GM18907 (cell line): ENCODE measurements around the gene EYS.

Source experiments
- ATAC-seq: cut with Tn5 transposase; IDR thresholded peaks from one replicate; pipeline ENCODE4 v1.9.1; 2021; ENCODE audit warnings: mild to moderate bottlenecking, moderate library complexity; ENCODE audit not compliant: unreplicated experiment

Gene EYS

DNA sequence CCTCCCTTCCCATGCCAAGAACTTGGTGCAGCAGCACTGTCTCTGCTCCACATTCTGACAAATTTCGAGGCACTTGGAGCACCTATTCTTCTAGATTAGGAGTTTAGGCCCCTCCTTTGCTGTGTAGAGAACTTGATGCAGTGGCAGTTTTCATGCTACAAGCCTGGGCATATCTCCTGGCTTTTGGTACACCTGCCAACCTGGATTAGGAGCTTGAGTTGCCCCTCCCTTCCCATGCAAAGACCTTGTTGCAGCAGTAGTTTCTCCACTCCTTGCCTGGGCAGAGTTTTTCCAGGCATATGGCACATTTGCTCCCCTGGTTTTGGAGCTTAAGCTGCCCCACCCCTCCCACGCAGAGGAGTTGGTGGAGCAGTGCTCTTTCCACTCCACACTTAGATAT lies 956.1 kb downstream of the EYS start:
- ATAC-seq = no peak

DNA sequence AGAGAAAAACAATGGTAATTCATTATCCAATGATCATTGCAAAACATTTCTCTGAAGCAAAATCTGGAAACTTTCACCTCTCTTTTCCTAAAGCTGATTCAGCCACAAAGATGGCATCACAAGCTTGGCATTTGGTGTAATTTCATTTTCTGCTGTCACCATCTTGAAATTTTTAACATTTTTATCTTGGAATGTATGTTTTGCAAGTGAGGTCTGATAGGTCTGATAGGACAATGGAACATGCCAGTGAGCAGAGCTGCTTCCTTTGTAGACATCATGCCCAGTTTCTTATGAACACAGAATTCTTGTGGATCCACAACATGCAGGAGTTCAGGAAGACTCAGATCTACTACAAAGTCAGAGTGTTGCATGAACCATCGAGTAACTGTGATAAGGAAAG lies 969.6 kb downstream of the EYS start:
- no peak for ATAC-seq

DNA sequence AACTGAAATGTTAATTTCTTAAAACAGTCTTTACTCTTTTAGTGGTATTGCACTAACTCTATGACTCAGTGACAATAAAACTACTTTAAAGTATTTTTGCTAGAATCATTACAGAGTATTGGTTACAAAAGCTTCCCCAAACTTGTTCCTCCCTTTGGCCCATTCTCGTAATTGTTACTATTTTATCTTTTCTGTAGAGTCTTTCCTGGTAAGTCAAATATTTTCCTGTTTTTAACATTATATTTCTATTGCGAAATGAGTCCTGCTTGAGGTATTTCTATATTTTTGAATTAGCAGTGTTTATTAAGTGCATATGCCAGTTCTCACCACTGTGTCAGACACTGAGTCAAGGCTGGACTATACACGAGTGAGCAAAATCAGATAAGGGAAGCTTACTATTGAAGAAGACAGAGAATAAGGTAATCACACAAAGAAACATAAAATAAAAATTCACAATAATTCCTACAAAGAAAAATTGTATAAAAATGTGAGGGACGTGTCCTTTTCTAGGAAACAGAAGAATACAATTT lies 970.5 kb downstream of the EYS start:
- no peak for ATAC-seq

DNA sequence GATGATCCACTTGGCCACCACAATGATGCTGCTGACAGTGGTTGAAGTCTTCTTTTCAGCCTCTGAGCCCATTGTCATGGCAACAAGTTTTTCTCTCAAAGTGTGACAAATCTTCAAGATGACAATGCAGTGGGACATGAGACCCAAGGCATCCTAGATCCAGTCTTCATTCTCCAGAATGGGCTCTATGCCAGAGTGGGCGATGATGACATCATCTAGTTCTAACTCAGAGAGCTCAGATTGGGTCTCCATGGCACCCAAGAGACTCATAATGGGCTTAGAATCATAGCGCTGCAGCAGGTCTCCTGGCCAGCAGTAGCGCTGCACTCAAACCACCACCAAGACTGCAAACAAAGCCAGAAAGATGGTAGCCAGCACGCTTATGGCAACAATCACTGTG lies 973.6 kb downstream of the EYS start:
- no peak for ATAC-seq

DNA sequence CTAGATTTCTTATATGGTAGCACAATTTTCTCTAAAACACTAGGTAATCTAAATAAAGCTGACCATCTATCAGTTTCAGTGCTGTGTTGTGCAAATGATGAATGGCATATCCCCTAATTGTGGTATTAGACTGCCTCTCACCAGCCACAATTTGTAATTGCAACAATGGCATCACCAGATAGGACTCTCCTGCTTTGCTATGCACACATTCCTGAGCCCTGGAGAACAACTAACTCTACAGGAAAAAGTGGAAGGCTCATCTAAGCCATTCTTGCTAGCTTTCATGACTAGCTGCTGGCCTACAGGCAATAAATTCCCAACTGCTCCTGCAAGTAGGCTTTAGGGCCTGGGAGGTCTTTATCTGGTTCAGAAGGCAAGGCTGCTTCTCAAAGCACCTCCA lies 974.1 kb downstream of the EYS start:
- ATAC-seq = no peak

DNA sequence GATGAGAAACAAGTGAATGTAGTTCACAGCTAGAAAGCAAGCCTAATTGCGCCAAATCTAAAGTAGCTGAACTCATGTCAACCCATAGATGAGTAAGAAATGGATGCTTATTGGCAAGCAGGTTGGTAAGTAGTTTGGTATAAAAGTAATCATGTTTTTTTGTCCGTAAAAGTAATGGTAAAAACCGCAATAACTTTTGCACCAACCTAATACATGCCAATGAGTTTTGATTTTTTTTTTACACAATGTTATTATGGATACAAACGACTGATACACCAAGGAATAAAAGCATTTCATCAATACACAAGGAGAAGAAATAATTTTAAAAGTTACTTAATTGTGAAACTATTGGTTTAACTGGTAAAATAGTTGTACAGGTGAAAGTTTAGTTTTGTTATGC lies 977.5 kb downstream of the EYS start:
- ATAC-seq = no peak

DNA sequence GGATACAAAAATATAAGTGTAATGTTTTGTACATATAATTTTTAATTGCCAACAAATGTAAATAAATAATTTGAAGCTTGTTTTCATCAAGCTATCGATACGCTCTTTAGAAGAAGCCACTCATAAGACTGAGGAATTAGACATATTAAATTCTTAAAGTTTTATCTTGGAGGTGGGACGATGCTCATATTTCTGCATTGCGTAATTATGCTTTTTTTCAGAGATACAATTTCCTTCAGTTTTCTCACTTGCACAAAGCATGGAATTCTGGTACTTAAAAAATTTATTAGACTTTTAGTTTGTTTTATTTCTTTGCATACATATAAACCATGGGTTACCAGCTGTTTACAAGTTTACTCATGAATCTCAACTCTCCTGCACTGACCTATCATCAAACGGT lies 980.0 kb downstream of the EYS start:
- no peak for ATAC-seq

DNA sequence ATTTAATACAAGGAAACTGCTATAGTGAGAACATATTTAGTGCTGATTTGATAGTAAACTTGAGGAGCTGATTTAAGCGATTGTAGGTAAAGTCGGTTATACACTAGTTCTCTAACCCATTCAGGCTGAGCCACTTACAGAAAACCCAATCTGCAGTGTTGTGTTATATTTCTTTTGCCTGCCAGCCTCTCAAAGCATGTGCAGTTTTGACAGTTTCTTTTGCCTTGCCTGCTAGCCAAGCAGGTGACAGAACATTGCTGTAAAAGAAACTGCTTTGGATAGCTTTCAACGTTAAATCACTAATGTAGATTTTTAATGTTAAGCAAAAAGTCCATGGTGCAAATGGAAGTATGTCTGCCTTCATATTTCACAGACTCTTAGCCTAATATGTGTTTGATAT lies 982.9 kb downstream of the EYS start:
- ATAC-seq = no peak

DNA sequence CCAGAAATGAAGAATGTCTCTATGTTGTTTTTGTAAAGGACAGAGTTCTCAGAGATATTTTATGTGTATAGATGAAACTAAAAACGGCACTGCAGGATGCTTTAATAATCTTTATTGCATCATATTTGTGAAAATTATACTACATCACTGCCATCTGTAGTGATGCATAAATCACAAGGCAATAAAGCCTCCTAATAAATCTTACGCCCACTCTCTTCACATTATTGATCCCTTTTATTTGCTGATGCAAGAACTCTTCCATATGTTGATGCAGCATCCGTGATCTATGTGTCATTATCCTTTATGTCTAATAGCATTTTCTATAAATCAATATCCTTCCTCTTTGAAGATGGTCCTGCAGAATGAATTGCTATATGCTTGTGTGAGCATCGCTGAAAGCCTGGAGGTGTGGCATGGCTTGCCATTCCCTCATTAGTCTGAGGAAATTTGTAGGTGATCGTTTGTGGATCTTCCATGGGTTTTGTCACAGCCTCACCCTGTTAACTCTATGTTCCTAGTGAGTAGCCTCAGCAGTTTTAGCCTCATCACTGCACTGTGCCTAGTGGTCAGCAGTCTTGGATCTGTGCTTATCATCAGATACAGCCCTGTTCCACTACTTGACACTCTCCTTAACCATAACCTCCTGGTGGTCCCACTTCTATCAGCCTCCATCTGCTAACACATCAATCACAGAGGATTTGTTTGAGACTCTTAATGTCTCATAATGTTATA lies 983.5 kb downstream of the EYS start:
- no peak for ATAC-seq

DNA sequence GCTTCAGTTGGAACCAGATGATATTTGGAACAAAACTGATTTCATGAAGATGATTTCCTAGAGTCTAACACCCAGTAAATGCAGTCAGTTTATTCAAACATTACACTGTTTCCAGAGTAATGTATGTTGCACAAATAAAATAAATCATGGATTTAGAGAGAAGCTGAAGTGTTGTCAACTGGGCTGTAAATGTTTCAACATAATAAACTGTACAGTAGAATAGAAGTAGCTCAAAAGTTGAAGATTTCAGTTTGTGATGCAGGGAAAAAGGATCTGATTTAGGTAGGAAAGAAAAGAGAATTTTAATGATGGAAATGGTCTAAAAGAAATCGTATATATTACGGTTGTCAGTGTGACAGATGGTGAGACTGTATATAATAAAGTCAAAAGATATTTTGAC lies 985.2 kb downstream of the EYS start:
- ATAC-seq = no peak

DNA sequence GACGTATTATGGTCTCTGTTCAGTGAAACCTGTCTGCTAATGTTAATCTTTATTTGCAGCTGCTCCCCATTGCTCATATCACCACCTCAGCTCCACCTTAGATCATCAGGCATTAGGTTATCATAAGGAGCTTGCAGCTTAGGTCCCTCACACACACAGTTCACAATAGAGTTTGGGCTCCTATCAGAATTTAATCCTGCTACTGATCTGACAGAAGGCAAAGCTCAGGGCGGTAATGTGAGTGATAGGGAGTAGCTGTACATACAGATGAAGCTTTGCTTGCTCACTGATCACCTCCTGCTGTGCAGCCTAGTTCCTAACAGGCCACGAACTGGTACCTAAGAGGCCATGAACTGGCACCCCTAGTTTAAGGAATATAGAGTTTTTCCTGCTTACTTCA lies 989.7 kb downstream of the EYS start:
- ATAC-seq = no peak

DNA sequence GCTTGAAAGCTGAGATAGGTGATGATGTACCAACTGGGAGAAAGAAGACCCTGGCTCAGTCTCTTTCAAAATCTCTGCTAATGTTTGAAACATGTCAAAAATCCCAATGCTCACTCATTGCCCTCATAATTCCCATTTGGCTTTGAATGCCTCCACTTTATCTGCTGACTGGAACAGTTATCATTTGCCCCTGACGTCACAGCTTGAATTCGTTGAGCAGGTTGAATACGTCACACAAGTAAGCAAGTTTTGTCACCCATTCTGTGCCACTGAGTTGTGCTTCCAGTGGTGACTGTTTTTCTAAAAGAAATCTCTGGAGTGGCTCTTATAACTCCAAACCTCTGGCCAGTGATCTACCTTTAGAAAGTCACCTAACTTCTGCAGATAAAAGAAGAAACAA lies 991.4 kb downstream of the EYS start:
- no peak for ATAC-seq

DNA sequence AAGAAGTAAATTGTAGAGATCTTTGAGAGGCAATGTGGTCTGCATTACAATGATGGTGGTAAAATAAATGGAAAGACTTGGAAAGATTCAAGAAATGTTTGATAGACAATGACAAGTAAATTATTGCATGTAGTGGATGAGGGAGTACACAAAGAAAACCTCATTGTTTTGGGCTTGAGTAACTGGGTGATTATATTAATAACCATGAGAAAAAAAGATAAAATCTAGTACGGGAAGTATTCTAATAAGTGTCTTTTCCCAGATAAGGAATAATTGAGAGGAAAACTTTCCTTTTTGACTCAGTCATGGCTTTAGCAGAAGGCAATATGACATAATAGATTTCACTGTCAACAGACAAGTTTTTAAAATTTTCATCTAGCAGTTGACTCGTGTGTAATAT lies 993.0 kb downstream of the EYS start:
- ATAC-seq = no peak

DNA sequence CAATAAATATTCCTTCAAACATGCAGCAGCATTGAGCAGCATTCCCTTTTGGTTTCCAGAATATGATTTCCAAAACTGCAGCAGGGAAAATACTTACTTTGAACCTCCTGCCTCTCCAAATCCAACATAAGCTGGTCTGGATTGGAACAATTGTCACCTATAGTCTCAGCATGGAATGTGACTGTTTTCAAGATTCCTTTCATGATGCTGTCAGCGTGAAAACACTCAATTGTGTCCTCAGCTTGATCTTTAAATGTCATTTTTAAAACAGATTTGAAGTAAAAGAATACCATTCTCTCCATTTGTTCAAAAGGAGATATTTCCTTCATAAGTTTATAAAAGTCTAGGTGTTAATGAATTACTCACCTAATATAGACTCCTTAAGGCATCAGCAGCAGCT lies 993.9 kb downstream of the EYS start:
- no peak for ATAC-seq

DNA sequence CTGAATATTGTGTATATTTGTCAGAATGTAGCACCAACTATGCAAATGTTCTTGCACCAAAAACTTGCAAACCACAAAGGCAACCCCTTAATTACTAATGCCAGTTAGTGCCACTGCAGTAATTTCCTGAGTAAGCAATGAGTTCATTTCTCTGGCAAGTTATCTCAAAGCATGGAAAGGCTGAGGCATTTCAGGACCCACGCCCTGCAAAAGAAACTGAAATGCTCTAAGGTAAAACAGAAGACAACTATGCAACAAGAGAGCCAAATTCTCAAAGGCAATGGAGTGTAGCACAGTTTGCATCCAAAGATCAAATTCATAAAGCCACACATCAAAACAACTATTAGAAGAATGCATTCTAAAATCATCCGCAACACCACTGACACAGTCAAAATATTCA lies 994.4 kb downstream of the EYS start:
- ATAC-seq = no peak

DNA sequence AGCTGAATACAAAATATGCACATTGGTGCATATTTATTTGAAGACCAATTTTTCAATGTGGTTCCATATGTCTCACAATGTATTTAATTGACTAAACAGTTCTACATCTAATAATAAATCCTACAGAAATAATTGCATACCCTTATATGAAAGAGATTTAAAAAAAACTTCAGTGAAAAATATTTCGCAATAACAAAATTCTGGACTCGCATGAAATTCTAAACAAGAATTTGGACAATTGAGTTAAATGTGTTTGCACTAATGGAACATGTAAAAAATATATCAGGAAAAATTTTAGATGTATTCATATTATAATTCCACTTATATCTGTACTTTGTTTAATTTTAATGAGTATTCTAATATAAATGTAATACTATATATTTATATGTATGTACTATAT lies 1003.1 kb downstream of the EYS start:
- no peak for ATAC-seq

DNA sequence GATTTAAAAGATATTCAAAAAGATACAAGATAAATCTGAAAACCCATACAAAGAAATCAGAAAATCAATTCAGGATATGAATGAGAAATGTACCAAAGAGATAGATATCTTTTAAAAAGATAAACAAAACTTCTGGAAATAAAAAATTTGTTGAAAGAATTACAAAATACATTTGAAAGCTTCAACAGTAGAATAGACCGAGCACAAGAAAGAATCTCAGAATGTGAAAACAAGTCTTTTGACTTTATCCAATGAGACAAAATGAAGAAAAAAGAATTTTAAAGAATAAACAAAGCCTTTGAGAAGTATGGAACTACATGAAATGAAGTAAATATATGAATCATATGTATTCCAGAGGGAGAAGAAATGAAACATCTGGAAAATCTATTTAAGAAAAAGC lies 1011.0 kb downstream of the EYS start:
- ATAC-seq = no peak

DNA sequence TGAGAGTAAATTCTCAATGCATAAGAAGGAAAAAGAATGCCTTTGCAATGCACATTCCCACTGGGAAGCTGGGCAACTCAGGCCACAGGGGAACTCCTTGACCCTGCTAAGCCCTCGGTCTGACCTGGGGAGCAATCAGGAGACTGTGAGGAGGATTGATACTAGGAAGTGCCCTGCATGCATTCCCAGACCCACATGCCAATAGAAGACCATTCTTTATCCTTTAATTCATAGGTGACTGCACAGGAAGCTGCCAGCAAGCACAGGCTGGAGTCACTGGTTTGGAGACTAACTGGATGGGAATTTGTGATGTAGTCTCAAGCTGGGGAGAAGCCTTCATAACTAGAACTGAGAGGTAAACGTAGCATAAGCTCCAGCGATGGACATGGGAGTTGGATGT lies 1012.7 kb downstream of the EYS start:
- no peak for ATAC-seq

DNA sequence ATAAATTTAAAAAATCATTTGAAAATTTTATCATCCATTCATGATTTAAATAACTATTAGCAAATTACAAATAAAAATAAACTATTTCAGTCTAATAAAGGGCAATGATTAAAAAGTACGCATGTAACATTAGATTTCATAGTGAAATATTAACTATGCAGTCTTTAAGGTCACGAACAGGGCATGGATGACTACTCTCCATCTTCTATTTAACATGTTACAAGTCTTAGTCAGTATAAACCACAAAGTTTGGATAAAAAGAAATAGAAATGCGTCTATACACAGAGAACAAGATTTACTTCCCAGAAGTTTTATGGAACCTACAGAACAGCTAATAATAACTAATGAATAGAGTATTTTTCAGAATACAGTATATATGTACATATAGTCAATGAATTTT lies 1016.0 kb downstream of the EYS start:
- ATAC-seq = no peak

DNA sequence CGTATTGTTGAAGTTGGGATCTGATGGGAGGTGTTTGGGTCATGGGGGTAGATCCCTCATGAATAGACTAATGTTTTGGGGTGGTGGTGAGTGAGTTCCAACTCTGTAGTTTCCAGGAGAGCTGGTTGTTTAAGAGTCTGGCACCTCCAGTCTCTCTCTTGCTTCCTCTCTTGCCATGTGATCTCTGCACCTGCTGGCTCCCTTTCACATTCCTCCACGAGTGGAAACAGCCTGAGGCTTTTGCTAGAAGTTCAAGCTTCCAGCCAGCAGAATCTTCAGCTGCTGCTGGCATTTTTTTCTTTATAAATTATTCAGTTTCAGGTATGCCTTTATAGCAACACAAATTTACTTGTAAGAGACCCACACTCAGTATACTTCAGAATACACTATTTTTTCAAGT lies 1021.6 kb downstream of the EYS start:
- no peak for ATAC-seq

DNA sequence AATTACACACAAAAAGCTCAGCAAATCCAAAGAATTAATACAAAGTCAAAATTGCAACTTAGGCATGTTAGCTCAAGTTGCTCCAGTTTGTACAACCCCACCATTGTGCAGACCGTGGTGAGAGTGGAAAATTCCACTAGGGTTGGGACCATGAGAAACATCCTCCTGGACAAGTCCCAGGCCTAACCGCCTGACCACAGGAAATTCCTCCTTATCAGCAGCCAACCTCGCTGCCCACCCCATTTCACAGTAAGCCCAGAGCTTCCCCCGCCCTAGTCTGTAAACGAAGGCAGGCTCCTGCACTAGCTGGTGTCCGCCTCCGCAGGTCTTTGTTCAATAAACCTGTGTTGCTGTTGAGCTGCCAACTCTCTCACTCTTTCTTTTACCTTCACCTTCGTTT lies 1023.3 kb downstream of the EYS start:
- no peak for ATAC-seq

DNA sequence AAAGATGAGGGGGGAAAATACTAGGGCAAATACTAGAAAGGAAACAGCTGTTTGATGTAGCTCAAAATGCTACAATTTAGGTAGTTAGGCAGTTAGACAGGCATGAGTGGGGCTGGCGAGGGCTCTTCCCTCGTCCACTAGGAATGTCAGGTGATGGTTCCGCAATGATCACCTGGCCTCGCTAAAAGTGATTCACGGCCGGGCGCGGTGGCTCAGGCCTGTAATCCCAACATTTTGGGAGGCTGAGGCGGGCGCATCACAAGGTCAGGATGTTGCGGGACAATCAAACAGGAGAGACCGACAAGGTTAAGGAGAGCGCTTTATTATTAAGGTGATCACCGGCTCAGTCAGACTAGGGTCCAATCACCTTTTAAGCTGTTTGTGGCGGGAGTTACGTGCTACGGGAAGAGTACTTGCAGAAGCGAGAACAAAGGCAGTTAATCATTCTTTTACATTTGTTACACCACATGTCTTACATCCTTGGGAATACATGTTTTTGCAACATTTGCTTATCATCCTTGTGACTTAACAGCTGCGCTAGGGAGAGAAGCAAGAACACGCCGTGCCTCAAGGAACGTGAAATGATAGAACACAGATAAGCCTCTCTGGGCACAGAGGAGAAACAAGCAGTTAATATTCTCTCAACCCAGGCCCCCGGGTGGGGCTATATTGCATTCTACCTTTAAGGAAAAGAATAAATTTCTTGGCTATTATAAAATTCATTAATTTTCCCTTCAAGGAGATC lies 1025.4 kb downstream of the EYS start:
- no peak for ATAC-seq

DNA sequence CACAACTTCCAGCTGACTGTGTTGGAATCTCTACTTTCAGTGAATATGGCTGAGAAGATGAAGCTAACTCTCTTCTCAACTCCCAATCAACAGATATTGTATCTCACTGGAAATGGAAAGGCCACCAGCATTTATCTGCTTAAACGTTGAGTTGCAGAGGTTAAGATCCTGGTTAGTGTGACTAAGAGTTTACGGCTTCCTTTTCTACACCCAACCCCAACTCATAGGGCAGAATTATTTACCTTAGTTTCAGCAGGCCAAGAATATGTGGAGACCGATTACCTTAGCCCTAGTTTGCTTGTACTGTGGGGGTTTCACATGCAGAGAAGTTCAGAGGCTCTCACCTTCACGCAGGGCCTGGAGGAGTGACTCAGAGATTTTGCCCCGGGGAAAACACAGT lies 1026.6 kb downstream of the EYS start:
- no peak for ATAC-seq
